Progenitor cell of endocrine pancreas (in vitro differentiated cells): ENCODE measurements around the gene SP6. TPM values are rescaled to one million over a fixed set of nuclear protein-coding genes. Genes with fewer than 3 reads are reported as not detected.

ENCODE experiments used
- DNase-seq: peaks from one replicate; pipeline ENCODE4 v3.0.0; 2021; ENCODE audit warnings: low spot score; ENCODE audit not compliant: unreplicated experiment
- H3K27ac Mint-ChIP-seq: 2 replicates; pipeline ENCODE4 v1.8.0; 2021; ENCODE audit warnings: mild to moderate bottlenecking, moderate library complexity, mixed read lengths
- H3K27me3 Mint-ChIP-seq: 2 replicates; pipeline ENCODE4 v1.8.0; 2021; ENCODE audit warnings: mixed read lengths
- H3K36me3 Mint-ChIP-seq: 2 replicates; pipeline ENCODE4 v1.8.0; 2022; ENCODE audit warnings: mixed read lengths; ENCODE audit not compliant: insufficient read depth
- H3K4me1 Mint-ChIP-seq: 2 replicates; pipeline ENCODE4 v1.8.0; 2021; ENCODE audit warnings: low read depth, mixed read lengths
- H3K4me3 Mint-ChIP-seq: 2 replicates; pipeline ENCODE4 v1.8.0; 2021; ENCODE audit warnings: low read depth, mild to moderate bottlenecking, moderate library complexity, mixed read lengths
- H3K9me3 Mint-ChIP-seq: 2 replicates; pipeline ENCODE4 v1.8.0; 2021; ENCODE audit warnings: low read depth, mixed read lengths
- CTCF ChIP-seq: fragments of 200-600 bp; sonication (generic); IDR thresholded peaks from one replicate; pipeline ENCODE4 v1.5.0; 2021; ENCODE audit warnings: antibody characterized with exemption, mild to moderate bottlenecking; ENCODE audit not compliant: unreplicated experiment
- total RNA-seq: library from RNA; stranded (reverse); gene quantifications from 2 replicates; pipeline ENCODE4 v1.2.1, GENCODE V29; 2021

The SP6 gene
- total RNA-seq, 1 donor from 2014 or later: 0.74 TPM

GRCh38 chr17:47801906-47802305, 49.1 kb downstream of the SP6 start:
- Mint-ChIP-seq H3K36me3 (peaks cover under 1% of the 10 kb centered on the region), H3K4me3 (no peak overlapping the region), H3K4me1 (no peaks in the 10 kb centered on the region), H3K27me3 (peaks cover 47% of the 10 kb centered on the region), H3K9me3 (no peaks in the 10 kb centered on the region), H3K27ac (no peak overlapping the region)
- DNase-seq: no peak
- TF ChIP-seq CTCF: no peak

GRCh38 chr17:47801176-47801765, 49.7 kb downstream of the SP6 start:
- no peak for TF ChIP-seq CTCF
- H3K4me3 Mint-ChIP-seq: no peak overlapping the region
- H3K4me1 Mint-ChIP-seq: no peaks in the 10 kb centered on the region
- H3K36me3 Mint-ChIP-seq: no peaks in the 10 kb centered on the region
- H3K27ac Mint-ChIP-seq: no peak overlapping the region
- H3K27me3 Mint-ChIP-seq: peaks cover 50% of the 10 kb centered on the region
- no peak for DNase-seq
- no peaks in the 10 kb centered on the region for H3K9me3 Mint-ChIP-seq

- Mint-ChIP-seq H3K27ac (no peak overlapping the region), H3K4me3 (no peak overlapping the region), H3K4me1 (no peaks in the 10 kb centered on the region), H3K27me3 (peaks cover 51% of the 10 kb centered on the region), H3K36me3 (no peaks in the 10 kb centered on the region), H3K9me3 (no peaks in the 10 kb centered on the region)
- TF ChIP-seq CTCF: no peak
- DNase-seq: no peak
Observed at GRCh38 chr17:47800686-47801085, 50.3 kb downstream of the SP6 start.

GRCh38 chr17:47797797-47798196, 53.2 kb downstream of the SP6 start:
- no peaks in the 10 kb centered on the region for H3K4me1 Mint-ChIP-seq
- DNase-seq: no peak
- peaks cover 61% of the 10 kb centered on the region for H3K27me3 Mint-ChIP-seq
- H3K9me3 Mint-ChIP-seq: no peaks in the 10 kb centered on the region
- no peak for TF ChIP-seq CTCF
- no peaks in the 10 kb centered on the region for H3K36me3 Mint-ChIP-seq
- no peak overlapping the region for H3K27ac Mint-ChIP-seq
- no peak overlapping the region for H3K4me3 Mint-ChIP-seq

Other genes with a start within 250 kb of the SP6 start
- gene KPNB1, start 201.2 kb downstream of the SP6 start, total RNA-seq: 379 and 386 TPM in 2 replicates
- 21.7 and 23.2 TPM in 2 replicates for gene TBKBP1, start 157.0 kb downstream of the SP6 start, total RNA-seq
- gene TBX21, start 117.9 kb downstream of the SP6 start, total RNA-seq: not detected in 2 replicates
- 20.5 and 26.2 TPM in 2 replicates for gene OSBPL7, start 29.4 kb downstream of the SP6 start, total RNA-seq
- gene MRPL10, start 19.6 kb downstream of the SP6 start, total RNA-seq: 41.1 and 44.1 TPM in 2 replicates
- gene LRRC46, start 19.5 kb downstream of the SP6 start, total RNA-seq: 1.3 and 1.7 TPM in 2 replicates
- gene SCRN2, start 9.9 kb downstream of the SP6 start, total RNA-seq: 58.6 and 59.0 TPM in 2 replicates
- 16.0 and 18.6 TPM in 2 replicates for gene SP2, start 45.1 kb upstream of the SP6 start, total RNA-seq
- gene PNPO, start 90.4 kb upstream of the SP6 start, total RNA-seq: 11.9 and 12.2 TPM in 2 replicates
- gene PRR15L, start 106.7 kb upstream of the SP6 start, total RNA-seq: 32.2 and 36.1 TPM in 2 replicates
- 336 and 344 TPM in 2 replicates for gene CDK5RAP3, start 120.0 kb upstream of the SP6 start, total RNA-seq
- 0.64 TPM in 1 of 2 replicates, not detected in the other for gene COPZ2, start 186.6 kb upstream of the SP6 start, total RNA-seq
- 123 and 124 TPM in 2 replicates for gene NFE2L1, start 197.2 kb upstream of the SP6 start, total RNA-seq